ENCODE results near the gene ZP1. TPM values are rescaled to one million over a fixed set of nuclear protein-coding genes. Genes with fewer than 3 reads are reported as not detected.

Gene ZP1
- total and polyA plus RNA-seq, 2 experiments from 2014 or later, result not detected

- TF ChIP-seq ZNF462 (CRISPR knock-in tag; IDR thresholded peaks at IDR 0.05) (no peak), STAT1 (IDR thresholded peaks at IDR 0.05; ENCODE audit: unreplicated experiment) (no peak), POLR2AphosphoS5 (IDR thresholded peaks at IDR 0.05; ENCODE audit: low read depth) (no peak), NANOG (IDR thresholded peaks at IDR 0.05; ENCODE audit: borderline replicate concordance) (no peak)
Observed at GRCh38 chr11:60923800-60924109, 56.4 kb downstream of the ZP1 start (continued).

- ATAC-seq (peak; percentile 85), DNase-seq (ENCODE audit: low spot score) (peak; percentile 93)
- H3K27me3 Mint-ChIP-seq (ENCODE audit: insufficient read depth, low read depth, poor library complexity), result peaks cover 15% of the 10 kb centered on the region
- Histone ChIP-seq H2AFZ (peak within 1 kb of the TSS; percentile 95), H3K79me2 (replicated peaks; ENCODE audit: insufficient read depth) (peaks cover 3% of the 10 kb centered on the region; the same call in 1 of the 2 replicates), H3K4me3 (peak within 1 kb of the TSS; percentile 91), H3K9me2 (ENCODE audit: insufficient read depth) (no peaks in the 10 kb centered on the region), H4K20me1 (replicated peaks; ENCODE audit: insufficient read depth) (peaks cover 10% of the 10 kb centered on the region; the same call in 1 of the 2 replicates), H3K27ac (ENCODE audit: low read depth) (no peak within 1 kb of the TSS), H3K27me3 (ENCODE audit: insufficient read depth) (peaks cover 10% of the 10 kb centered on the region; the same call in 1 of the 2 replicates), H3K4me2 (peak within 1 kb of the TSS; percentile 90), H3F3A (replicated peaks; ENCODE audit: low read depth) (no peaks in the 10 kb centered on the region), H3K4me1 (ENCODE audit: insufficient read depth) (peaks cover 6% of the 10 kb centered on the region), H3K36me3 (ENCODE audit: insufficient read depth) (no peaks in the 10 kb centered on the region)
- H3K4me3 Mint-ChIP-seq, result peak within 1 kb of the TSS; percentile 91
- H3K4me1 Mint-ChIP-seq, result peaks cover 25% of the 10 kb centered on the region
- no peaks in the 10 kb centered on the region; the same call in 2 of the 3 replicates for H3K9me3 Mint-ChIP-seq
- H3K36me3 Mint-ChIP-seq (ENCODE audit: low read depth), result peaks cover 55% of the 10 kb centered on the region
- no peak within 1 kb of the TSS for H3K27ac Mint-ChIP-seq
- TF ChIP-seq REST (IDR thresholded peaks at IDR 0.05; ENCODE audit: unreplicated experiment) (no peak), CTCF (conservative IDR thresholded peaks at IDR 0.05; ENCODE audit: low read depth in 2 of 2) (no peak), POLR2AphosphoS5 (IDR thresholded peaks at IDR 0.05; ENCODE audit: low read depth) (no peak), ETS1 (IDR thresholded peaks at IDR 0.05) (no peak), ZNF114 (CRISPR knock-in tag; IDR thresholded peaks at IDR 0.05) (no peak), NANOG (IDR thresholded peaks at IDR 0.05; ENCODE audit: borderline replicate concordance) (no peak), STAT1 (IDR thresholded peaks at IDR 0.05; ENCODE audit: unreplicated experiment) (no peak), EZH2 (IDR thresholded peaks at IDR 0.05; ENCODE audit: low read depth, unreplicated experiment) (no peak), CREB1 (CRISPR knock-in tag; IDR thresholded peaks at IDR 0.05; ENCODE audit: low read depth) (no peak), JUNB (IDR thresholded peaks at IDR 0.05; ENCODE audit: unreplicated experiment) (no peak)
Observed at GRCh38 chr11:60924110-60924905, 57.0 kb downstream of the ZP1 start, which contains the start of gene TMEM132A. TMEM132A (plus strand) TSS chr11:60924460; CDS start chr11:60924634, 174 bp downstream.

All from GM23338 (cell line).